Measurements from ENCODE around the gene OR4E2.

Gene OR4E2

DNA sequence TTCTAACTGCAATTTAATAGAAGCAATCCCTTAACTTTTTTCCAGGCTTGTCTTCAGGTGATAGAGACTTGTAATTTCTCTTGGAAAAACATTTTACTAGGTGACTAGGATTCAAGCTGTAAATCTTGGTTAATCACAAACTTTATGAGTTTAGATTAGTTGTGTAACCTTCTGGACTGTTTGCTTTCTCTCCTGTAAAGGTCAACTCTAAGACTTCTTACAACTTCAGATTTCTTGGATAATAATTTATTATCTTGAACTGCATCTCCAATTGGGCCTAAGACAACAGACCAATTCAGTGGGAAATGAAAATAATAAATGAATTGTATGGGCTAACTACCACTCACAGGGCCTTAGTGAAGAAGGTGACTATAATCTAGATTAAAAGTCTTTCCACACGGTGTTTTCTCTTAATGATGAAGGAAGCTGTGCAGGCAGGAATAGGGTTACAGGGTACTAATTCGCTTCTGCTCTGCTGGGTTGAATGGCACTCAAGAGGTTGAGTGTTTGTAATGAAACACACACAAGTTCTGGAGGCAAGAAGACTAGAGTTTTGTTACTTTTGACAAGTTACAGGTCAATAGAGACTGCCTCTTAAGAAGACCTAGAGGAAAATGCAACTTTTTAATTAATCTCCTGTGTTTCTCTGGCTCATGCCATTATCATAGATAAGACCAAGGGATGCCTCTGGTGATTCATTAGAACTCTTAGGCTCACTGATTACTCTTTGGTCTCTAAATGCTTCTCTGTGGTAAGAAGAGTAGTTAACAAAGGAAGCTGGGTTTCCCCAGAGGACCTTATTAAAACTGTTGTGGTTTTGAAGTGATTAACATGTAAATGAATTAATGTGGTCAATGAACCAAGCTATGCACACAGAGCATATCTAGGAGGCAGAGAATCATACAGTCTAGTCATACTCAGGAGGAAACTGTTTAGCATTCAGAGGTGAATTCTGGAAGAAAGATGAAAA is 50.0 kb downstream of the OR4E2 start:
- no peak for DNase-seq (ENCODE audit: low read depth in 1 of 2, low spot score in 1 of 2)
- in situ Hi-C loops (cut with HindIII; ENCODE audit: low pct_unique_long_range_greater_than_20kb, low sequenced_read_pairs), result no loop called here

DNA sequence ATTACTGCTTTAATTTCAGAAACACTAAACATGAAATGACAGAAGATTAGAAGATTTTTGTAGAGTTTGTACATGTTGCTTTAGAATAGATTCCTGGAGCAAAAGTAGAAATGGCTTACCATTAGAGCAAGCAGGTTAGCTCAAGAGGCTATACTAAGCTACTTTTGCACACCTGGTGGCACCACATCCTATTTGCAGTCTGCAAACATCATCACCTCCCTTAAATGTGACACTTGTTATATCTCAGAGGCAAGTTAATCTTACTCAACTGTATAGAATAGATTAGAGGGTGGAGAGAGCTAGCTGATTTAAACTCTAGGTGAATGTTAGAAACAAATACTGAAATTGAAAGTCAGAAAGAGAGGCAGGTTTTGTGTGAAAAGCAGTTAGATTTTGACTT is 50.7 kb downstream of the OR4E2 start:
- in situ Hi-C loops (cut with HindIII; ENCODE audit: low pct_unique_long_range_greater_than_20kb, low sequenced_read_pairs), result no loop called here
- DNase-seq (ENCODE audit: low read depth in 1 of 2, low spot score in 1 of 2), result peak in 1 of 2 experiments; percentile 3
- no peak for TF ChIP-seq JUND (IDR thresholded peaks at IDR 0.05; ENCODE audit: low read depth)

More for the DNA sequence above, 50.0 kb downstream of the OR4E2 start:
- TF ChIP-seq JUND (IDR thresholded peaks at IDR 0.05; ENCODE audit: low read depth), result no peak

- in situ Hi-C loops (cut with HindIII; ENCODE audit: low pct_unique_long_range_greater_than_20kb, low sequenced_read_pairs), result no loop called here
- TF ChIP-seq JUND (IDR thresholded peaks at IDR 0.05; ENCODE audit: low read depth), result no peak
- peak; percentile 23 to 53 for DNase-seq (ENCODE audit: low read depth in 1 of 2, low spot score in 1 of 2)
These were observed 57.8 kb downstream of the OR4E2 start for GRCh38 chr14:21711360-21711961.

GRCh38 chr14:21712036-21712435 is 58.4 kb downstream of the OR4E2 start:
- no peak for TF ChIP-seq JUND (IDR thresholded peaks at IDR 0.05; ENCODE audit: low read depth)
- in situ Hi-C loops (cut with HindIII; ENCODE audit: low pct_unique_long_range_greater_than_20kb, low sequenced_read_pairs), result no loop called here
- no peak for DNase-seq (ENCODE audit: low read depth in 1 of 2, low spot score in 1 of 2)

GRCh38 chr14:21714318-21714929 is 60.8 kb downstream of the OR4E2 start:
- no peak for DNase-seq (ENCODE audit: low read depth in 1 of 2, low spot score in 1 of 2)
- TF ChIP-seq JUND (IDR thresholded peaks at IDR 0.05; ENCODE audit: low read depth), result no peak
- in situ Hi-C loops (cut with HindIII; ENCODE audit: low pct_unique_long_range_greater_than_20kb, low sequenced_read_pairs), result no loop called here
